Fibroblast of upper back skin (primary cell): ENCODE measurements around the gene NCKAP5.

Source experiments
- DNase-seq: peaks from one replicate; pipeline ENCODE4 v3.0.0-alpha.2; 2013

Gene NCKAP5

DNA sequence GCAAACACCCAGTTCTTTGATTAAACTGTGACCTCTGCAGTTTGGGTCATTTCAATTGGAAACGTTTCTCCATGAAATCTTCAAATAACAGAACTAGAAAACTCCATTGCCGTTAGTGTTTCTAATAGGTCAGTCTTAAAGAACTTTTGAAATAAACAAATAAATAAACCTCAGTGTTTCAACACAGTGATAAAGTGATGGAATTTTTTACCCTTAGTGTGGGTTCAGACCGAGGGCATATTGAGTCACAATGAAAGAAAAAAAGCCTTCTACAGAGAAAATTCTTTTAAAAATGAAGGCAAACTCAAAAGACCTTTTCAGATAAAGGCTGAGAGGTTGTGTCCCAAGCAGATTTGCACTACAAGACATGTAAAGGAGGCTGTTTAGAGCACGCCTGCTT lies 149.6 kb downstream of the NCKAP5 start:
- DNase-seq: no peak

DNA sequence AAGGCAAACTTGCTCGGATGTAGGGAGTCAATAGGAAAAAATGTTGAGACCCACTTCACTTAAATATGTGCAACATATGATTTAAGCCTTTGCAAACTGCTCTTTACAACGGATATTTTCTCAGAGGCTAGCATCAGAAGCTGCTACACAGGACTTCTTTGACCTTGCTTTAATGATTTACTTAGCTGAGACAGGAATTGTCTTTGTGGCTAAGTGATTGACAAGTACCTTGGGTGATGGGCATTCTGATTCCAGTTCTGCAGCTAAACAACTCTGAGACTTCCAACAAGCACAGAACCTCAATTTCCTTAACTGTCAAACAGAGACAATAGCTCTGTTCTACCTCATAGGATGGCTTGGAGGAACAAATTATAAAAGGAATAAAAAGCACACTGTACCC lies 150.2 kb downstream of the NCKAP5 start:
- DNase-seq: no peak

- DNase-seq: no peak
Observed at GRCh38 chr2:133417415-133417814, 150.8 kb downstream of the NCKAP5 start.

- no peak for DNase-seq
Observed at GRCh38 chr2:133416736-133417135, 151.5 kb downstream of the NCKAP5 start.

DNA sequence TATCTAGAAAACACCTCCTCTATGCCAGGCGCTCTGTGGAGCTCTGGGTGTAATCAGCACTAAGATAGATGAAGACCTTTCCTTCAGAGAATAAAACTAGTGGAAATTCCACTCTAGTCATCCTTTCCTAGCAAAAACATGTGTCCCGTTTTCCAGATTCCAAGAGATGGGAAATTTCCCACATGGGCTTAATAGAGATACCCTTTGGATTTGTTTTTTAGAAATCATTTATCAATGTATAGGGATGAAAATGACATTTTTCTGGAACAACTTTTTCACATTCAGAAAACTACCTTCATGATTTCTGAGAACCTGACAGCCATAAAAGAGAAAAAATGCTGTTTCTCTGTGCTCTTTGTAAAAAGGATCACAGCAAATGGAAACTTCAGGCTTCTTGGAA lies 152.1 kb downstream of the NCKAP5 start:
- no peak for DNase-seq

GRCh38 chr2:133415210-133415876 lies 152.9 kb downstream of the NCKAP5 start:
- peak; percentile 17 for DNase-seq

- peak; percentile 69 for DNase-seq
Observed at GRCh38 chr2:133414486-133415209, 153.6 kb downstream of the NCKAP5 start.

GRCh38 chr2:133413863-133414262 lies 154.4 kb downstream of the NCKAP5 start:
- DNase-seq: no peak

DNA sequence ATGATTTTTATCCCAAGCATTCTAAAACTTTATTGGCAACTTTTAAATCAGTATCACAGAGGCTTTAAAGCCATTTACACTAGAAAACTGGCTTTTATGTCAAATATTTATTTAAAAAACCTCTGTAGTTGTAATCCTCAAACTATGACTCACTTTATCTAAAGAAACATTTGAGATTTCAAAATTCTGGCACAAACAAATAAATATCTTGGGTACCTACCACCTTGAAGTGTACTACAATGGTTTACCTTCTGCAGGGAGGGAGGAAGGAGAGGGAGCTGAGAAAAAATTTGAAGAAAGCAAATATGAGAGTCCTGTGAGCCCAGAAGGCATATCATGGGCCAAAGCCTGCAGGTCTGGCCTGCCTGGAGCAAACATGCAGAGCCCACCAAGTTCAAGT lies 155.6 kb downstream of the NCKAP5 start:
- DNase-seq: no peak

DNA sequence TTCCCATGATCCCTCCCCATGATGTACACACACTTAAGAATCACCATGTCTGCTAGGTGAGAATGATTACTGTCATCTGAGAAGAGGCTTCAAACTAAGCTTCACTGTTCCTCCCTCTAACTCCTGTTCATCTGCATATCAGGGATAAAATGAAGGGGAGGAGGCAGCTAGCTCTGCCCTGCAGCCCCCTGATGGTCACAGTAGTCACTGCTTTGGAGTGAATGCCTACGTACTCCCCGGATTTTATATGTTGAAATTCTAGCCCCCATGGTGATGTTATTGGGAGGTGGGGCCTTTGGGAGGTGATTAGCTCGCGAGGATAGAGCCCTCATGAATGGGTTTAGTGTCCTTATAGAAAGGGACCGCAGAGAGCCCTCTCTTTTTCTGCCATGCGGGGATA lies 156.4 kb downstream of the NCKAP5 start:
- DNase-seq: no peak

DNA sequence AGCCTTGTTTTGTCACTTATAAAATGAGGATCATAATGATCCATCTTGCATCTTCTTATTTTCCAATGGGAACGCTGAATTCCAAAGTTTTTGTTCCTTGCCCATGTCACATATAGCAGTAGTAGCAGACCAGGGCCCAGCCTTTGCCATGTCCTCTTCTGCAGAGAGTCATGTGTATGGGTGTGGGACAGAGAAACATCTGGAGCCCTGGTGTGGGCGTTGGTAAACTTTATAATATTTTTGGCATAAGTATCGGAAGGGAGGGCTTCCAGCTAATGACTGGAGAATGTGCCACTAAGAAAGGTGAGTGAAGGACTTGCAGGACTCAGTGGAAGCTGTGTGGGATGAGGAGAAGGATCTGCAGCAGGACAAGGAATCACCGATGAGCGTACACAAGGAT lies 157.2 kb downstream of the NCKAP5 start:
- DNase-seq: no peak

DNA sequence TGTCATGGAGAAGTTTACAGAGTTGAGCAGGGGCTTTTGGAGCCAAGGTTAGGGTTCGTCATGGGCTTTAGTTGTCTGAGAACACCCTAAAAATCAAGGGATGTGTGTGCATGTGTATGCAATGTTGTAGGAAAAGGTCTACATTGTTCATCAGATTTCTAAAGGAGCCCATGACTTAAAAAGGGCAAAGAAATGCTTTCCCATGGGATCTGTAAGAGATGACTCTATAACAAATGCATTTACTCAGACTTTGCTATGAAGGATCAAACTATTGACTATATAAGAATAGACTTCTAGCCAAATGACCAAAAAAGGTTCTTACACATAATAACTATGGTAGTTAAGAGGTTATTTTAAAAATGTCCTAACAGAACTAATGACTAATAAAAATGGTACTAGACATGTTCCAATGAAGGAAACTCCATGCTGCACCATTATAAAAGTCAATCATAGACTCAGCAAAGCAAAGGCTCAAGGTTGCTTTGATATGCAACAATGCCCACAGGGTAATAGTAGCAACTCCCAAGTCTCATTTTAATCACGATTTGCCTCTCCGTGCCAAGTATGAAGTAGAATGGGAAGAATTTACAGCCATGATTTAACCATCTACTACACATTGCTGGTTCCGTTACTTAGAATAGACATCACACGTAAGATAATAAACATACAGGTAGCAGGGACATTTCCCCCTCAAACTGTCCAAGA lies 158.5 kb downstream of the NCKAP5 start:
- no peak for DNase-seq

DNA sequence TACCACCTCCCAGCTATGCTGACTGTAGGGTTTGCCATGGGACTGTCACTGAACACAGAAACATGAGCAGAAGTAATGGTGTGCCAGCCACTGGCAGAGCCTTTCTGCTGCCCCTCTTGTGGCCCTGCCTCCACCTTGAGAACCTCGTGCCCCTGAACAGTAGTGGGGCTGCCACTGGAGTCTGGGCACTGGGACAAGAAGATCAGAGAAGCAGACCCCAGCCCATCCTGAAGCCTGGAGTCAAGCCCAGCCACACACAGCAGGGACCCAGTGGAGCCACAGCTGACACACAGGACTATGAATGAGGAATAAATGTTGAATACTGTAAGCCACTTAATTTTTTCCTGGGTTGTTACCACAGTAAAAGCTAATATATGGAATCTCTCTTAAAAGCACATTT lies 159.6 kb downstream of the NCKAP5 start:
- no peak for DNase-seq

- DNase-seq: no peak
Observed at GRCh38 chr2:133407341-133407740, 160.9 kb downstream of the NCKAP5 start.

- DNase-seq: no peak
Observed at GRCh38 chr2:133405252-133405651, 163.0 kb downstream of the NCKAP5 start.

GRCh38 chr2:133400411-133400810 lies 167.9 kb downstream of the NCKAP5 start:
- DNase-seq: no peak

DNA sequence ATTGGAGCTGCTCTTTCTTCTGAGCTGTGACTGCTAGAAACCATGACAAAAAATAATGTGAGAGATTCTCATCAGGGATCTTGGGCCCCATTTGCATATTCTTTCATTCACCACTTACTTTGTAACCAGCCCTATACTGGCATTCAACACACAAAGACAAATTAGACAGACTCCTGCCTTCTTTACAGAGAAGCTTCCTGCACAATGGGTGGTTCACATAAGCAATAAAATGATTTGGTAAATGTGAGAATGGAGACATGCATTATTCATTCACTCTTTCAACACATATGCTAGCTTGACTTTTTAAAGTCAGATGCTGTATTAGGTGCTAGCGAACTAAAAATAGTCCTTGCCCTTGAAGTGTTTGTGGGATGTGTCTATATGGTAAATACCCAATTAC lies 174.4 kb downstream of the NCKAP5 start:
- no peak for DNase-seq

GRCh38 chr2:133390156-133390555 lies 178.1 kb downstream of the NCKAP5 start:
- DNase-seq: peak; percentile 57

DNA sequence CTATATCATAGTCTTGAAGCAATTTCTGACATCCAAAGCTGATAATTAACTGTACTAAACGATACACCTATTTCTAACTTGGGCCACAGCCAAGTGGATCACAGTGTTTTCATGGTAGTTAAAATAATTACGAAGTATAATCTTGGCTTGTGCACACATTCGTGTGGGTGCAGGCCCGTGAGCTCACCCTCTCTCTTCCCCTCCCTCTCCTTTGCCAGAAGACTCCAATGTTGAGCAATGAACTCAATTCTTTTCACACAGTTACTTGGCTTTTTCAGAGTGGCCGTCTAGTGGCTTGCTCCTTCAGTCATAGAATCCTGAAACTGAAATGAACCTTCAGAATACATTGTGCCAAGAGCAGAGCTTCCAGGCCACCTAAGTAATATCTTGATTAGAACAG lies 178.7 kb downstream of the NCKAP5 start:
- no peak for DNase-seq

DNA sequence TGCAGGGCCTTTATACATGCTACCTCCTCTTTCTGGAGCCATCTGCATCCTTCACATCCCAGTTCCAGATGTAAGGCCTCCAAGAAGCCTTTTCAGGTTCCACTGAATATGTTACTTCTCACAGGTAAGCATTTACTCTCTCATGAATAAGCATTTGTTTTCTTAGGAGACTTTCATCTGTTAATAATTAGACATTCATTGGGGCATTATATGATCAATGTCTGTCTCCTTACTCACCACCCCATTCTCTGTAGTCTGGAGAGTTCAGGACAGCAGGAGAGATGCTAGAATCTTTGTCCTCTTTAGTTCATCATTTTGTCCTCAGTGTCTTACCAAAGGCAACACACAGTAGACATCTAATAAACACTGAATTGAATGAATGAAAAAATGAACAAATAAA lies 185.7 kb downstream of the NCKAP5 start:
- DNase-seq: no peak

GRCh38 chr2:133380991-133381390 lies 187.3 kb downstream of the NCKAP5 start:
- DNase-seq: no peak

DNA sequence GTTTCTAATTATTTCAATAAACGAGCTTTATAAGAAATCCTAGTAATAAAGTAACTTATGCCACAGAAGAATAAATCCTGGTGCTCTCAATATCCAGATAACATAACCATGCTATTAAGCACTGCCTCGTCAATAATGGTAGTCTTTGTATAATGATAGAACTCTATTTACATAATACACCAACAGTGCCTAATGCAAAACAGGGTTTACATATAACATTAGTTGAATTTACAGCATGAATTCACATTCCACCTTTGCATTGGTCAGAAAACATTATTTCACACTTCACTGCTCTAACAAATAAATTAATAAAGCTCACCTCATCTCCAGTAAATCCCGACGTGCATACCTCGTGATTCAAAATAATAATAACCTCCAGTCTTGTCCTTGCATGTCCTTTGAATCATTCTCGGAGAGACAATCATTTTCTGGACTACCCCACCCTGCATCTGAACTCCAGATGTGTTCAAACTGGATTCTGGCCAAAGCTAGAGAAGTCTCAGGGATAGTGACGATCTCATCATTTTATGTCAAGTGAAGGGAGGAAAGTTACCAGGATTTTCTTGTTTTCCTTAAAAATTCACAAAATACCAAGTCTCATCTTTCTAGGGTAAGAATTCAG lies 189.2 kb downstream of the NCKAP5 start:
- peak; percentile 47 for DNase-seq

DNA sequence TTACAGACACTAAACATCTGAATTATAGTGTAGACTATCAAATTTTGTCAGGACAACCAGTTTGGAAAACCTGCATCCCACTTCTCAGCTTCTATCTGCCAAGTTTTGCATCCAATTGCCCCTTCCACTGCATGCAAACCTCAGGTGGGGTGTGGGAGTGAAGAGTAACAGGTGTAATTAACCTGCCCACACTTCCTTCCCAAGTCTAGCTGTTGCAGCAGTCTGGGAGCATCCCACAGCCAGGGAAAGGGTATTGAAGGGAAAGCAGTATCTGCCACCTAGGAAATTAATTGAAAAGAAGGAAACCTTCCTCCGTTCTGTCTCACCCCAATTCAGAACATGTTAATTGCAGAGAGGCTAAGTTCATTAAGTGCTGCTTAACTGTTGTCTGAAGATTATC lies 189.9 kb downstream of the NCKAP5 start:
- DNase-seq: no peak

GRCh38 chr2:133377599-133377998 lies 190.7 kb downstream of the NCKAP5 start:
- DNase-seq: no peak
